DOHH2 (cell line): ENCODE results near the gene ERG.

ENCODE experiments used
- H3F3A ChIP-seq: fragments of 200-600 bp; sonication (generic), shearing (Covaris generic); 2 replicates; pipeline ENCODE4 v1.6.0; 2016; ENCODE audit warnings: antibody characterized with exemption, mild to moderate bottlenecking; ENCODE audit not compliant: control insufficient read depth, insufficient read depth
- H3K27ac ChIP-seq: fragments of 200-600 bp; sonication (generic); 2 replicates; pipeline ENCODE4 v1.5.1; 2014; ENCODE audit warnings: low read depth, mild to moderate bottlenecking, low read length, moderate library complexity
- H3K27me3 ChIP-seq: fragments of 200-600 bp; sonication (generic); 2 replicates; pipeline ENCODE4 v1.6.1; 2014; ENCODE audit warnings: mild to moderate bottlenecking, low read length, mixed read lengths; ENCODE audit not compliant: control insufficient read depth
- H3K36me3 ChIP-seq: fragments of 200-600 bp; sonication (generic); 2 replicates; pipeline ENCODE4 v1.6.1; 2014; ENCODE audit warnings: mild to moderate bottlenecking, low read length, moderate library complexity, mixed read lengths; ENCODE audit not compliant: control insufficient read depth
- H3K4me1 ChIP-seq: fragments of 200-600 bp; sonication (generic); 2 replicates; pipeline ENCODE4 v1.6.1; 2014; ENCODE audit warnings: mild to moderate bottlenecking, low read length, mixed read lengths; ENCODE audit not compliant: control insufficient read depth
- H3K4me2 ChIP-seq: fragments of 200-600 bp; sonication (generic); 2 replicates; pipeline ENCODE4 v1.6.0; 2014; ENCODE audit warnings: mild to moderate bottlenecking, low read length, moderate library complexity
- H3K4me3 ChIP-seq: fragments of 200-600 bp; sonication (generic); 2 replicates; pipeline ENCODE4 v1.5.1; 2014; ENCODE audit warnings: mild to moderate bottlenecking, low read length, mixed read lengths
- H3K79me2 ChIP-seq: fragments of 200-600 bp; sonication (generic); 2 replicates; pipeline ENCODE4 v1.6.1; 2014; ENCODE audit warnings: mild to moderate bottlenecking, low read length, mixed read lengths; ENCODE audit not compliant: control insufficient read depth
- H3K9me2 ChIP-seq: fragments of 200-600 bp; sonication (generic); replicated peaks from 2 replicates; pipeline ENCODE4 v1.6.1; 2014; ENCODE audit warnings: mild to moderate bottlenecking, low read length, mixed read lengths; ENCODE audit not compliant: control insufficient read depth
- H3K9me3 ChIP-seq: fragments of 200-600 bp; sonication (generic); 2 replicates; pipeline ENCODE4 v1.6.1; 2014; ENCODE audit warnings: antibody characterized with exemption, low read length, mixed read lengths; ENCODE audit not compliant: control insufficient read depth, insufficient read depth
- H4K20me1 ChIP-seq: fragments of 200-600 bp; sonication (generic); 2 replicates; pipeline ENCODE4 v1.6.0; 2014; ENCODE audit warnings: low read depth, mild to moderate bottlenecking, antibody characterized with exemption, low read length, moderate library complexity; ENCODE audit not compliant: control insufficient read depth, insufficient read depth
- CTCF ChIP-seq: fragments of 200-600 bp; sonication (generic); IDR thresholded peaks from one replicate; pipeline ENCODE4 v1.5.1; 2014; ENCODE audit warnings: antibody characterized with exemption, mild to moderate bottlenecking, low read depth, low read length; ENCODE audit not compliant: poor library complexity, severe bottlenecking
- EZH2phosphoT487 ChIP-seq: fragments of 200-600 bp; sonication (generic); IDR thresholded peaks from 2 replicates; pipeline ENCODE4 v1.6.1; 2017; ENCODE audit warnings: borderline replicate concordance, mild to moderate bottlenecking, antibody characterized with exemption, low read length, moderate library complexity, mixed read lengths

The ERG gene

GRCh38 chr21:38531039-38531541, 32.8 kb upstream of the ERG start:
- H3K27me3 ChIP-seq: no peaks in the 10 kb centered on the region
- no peaks in the 10 kb centered on the region for H3K9me2 ChIP-seq
- H3K79me2 ChIP-seq: no peaks in the 10 kb centered on the region
- no peak for TF ChIP-seq EZH2phosphoT487
- TF ChIP-seq CTCF: no peak
- H4K20me1 ChIP-seq: no peaks in the 10 kb centered on the region
- H3K9me3 ChIP-seq: no peaks in the 10 kb centered on the region
- H3K27ac ChIP-seq: no peak overlapping the region
- H3K4me2 ChIP-seq: no peak overlapping the region
- no peaks in the 10 kb centered on the region for H3F3A ChIP-seq
- H3K36me3 ChIP-seq: no peaks in the 10 kb centered on the region
- H3K4me1 ChIP-seq: no peaks in the 10 kb centered on the region
- no peak overlapping the region for H3K4me3 ChIP-seq

- Histone ChIP-seq H3K36me3 (no peaks in the 10 kb centered on the region), H3K79me2 (no peaks in the 10 kb centered on the region), H3K4me2 (no peak overlapping the region), H3K27ac (no peak overlapping the region), H3K4me3 (no peak overlapping the region), H3K9me2 (no peaks in the 10 kb centered on the region), H3K27me3 (peaks cover 10% of the 10 kb centered on the region), H3F3A (no peaks in the 10 kb centered on the region), H4K20me1 (no peaks in the 10 kb centered on the region), H3K9me3 (no peaks in the 10 kb centered on the region), H3K4me1 (no peaks in the 10 kb centered on the region)
- no peak for TF ChIP-seq EZH2phosphoT487
- no peak for TF ChIP-seq CTCF
These were observed 29.5 kb upstream of the ERG start for GRCh38 chr21:38527737-38528136.

- H3K4me1 ChIP-seq: no peaks in the 10 kb centered on the region
- no peak for TF ChIP-seq EZH2phosphoT487
- TF ChIP-seq CTCF: no peak
- H3K27me3 ChIP-seq: peaks cover 10% of the 10 kb centered on the region
- no peaks in the 10 kb centered on the region for H3K9me3 ChIP-seq
- no peak overlapping the region for H3K27ac ChIP-seq
- no peaks in the 10 kb centered on the region for H3F3A ChIP-seq
- no peaks in the 10 kb centered on the region for H3K79me2 ChIP-seq
- H3K4me2 ChIP-seq: no peak overlapping the region
- no peaks in the 10 kb centered on the region for H4K20me1 ChIP-seq
- H3K9me2 ChIP-seq: no peaks in the 10 kb centered on the region
- no peak overlapping the region for H3K4me3 ChIP-seq
- no peaks in the 10 kb centered on the region for H3K36me3 ChIP-seq
These were observed 27.2 kb upstream of the ERG start for GRCh38 chr21:38525454-38525853.
